22Rv1 (cell line): ENCODE results near the gene PIAS1.
"Not testable (repeated sequence)": the region's sequence is repeated elsewhere in the genome, so short reads cannot be mapped to it uniquely, and the experiment has no call there.

ENCODE experiments used
- H3K27ac ChIP-seq: fragments of 450-650 bp; 2 replicates; pipeline ENCODE4 v1.5.1; 2017
- CTCF ChIP-seq: fragments of 450-650 bp; IDR thresholded peaks from 2 replicates; pipeline ENCODE4 v1.5.1; 2017; ENCODE audit warnings: mild to moderate bottlenecking
- ZFX ChIP-seq: fragments of 450-650 bp; IDR thresholded peaks from 2 replicates; pipeline ENCODE4 v1.6.1; 2017; ENCODE audit warnings: antibody characterized with exemption, borderline replicate concordance

PIAS1 gene

GRCh38 chr15:68210821-68211655 lies 156.9 kb downstream of the PIAS1 start:
- TF ChIP-seq CTCF (peak; percentile 88), ZFX (no peak)
- H3K27ac ChIP-seq, result no peak overlapping the region

- no peak overlapping the region for H3K27ac ChIP-seq
- no peak for TF ChIP-seq ZFX
- TF ChIP-seq CTCF, result no peak
Observed at GRCh38 chr15:68211656-68212320, 157.7 kb downstream of the PIAS1 start.

- not testable (repeated sequence) for H3K27ac ChIP-seq
Observed at GRCh38 chr15:68213491-68213845, 159.4 kb downstream of the PIAS1 start.

GRCh38 chr15:68213991-68214837 lies 160.1 kb downstream of the PIAS1 start:
- TF ChIP-seq ZFX (no peak), CTCF (no peak)
- no peak overlapping the region for H3K27ac ChIP-seq

- TF ChIP-seq CTCF, result no peak
- TF ChIP-seq ZFX, result no peak
- no peak overlapping the region for H3K27ac ChIP-seq
Observed at GRCh38 chr15:68214838-68215254, 160.7 kb downstream of the PIAS1 start.

GRCh38 chr15:68217341-68217740 lies 163.2 kb downstream of the PIAS1 start:
- no peak overlapping the region for H3K27ac ChIP-seq
- TF ChIP-seq CTCF (no peak), ZFX (no peak)

- H3K27ac ChIP-seq, result no peak overlapping the region
- no peak for TF ChIP-seq CTCF
- no peak for TF ChIP-seq ZFX
Observed at GRCh38 chr15:68218331-68218730, 164.2 kb downstream of the PIAS1 start.
